Hepatocyte (in vitro differentiated cells): ENCODE results near the gene IKBKE. TPM values are rescaled to one million over a fixed set of nuclear protein-coding genes. Genes with fewer than 3 reads are reported as not detected.

ENCODE experiments used
- DNase-seq: peaks from one replicate; pipeline ENCODE4 v3.0.0-alpha.2; 2016; ENCODE audit warnings: low spot score
- H2AFZ ChIP-seq: fragments of 200-600 bp; sonication (generic); 2 replicates; pipeline ENCODE4 v1.6.0; 2016; ENCODE audit warnings: antibody characterized with exemption, mild to moderate bottlenecking
- H3K27ac ChIP-seq: fragments of 200-600 bp; sonication (generic); 2 replicates; pipeline ENCODE4 v1.5.1; 2016; ENCODE audit warnings: mild to moderate bottlenecking
- H3K27me3 ChIP-seq: fragments of 200-600 bp; sonication (generic); 2 replicates; pipeline ENCODE4 v1.6.1; 2016
- H3K36me3 ChIP-seq: fragments of 200-600 bp; sonication (generic); replicated peaks from 2 replicates; pipeline ENCODE4 v1.5.1; 2016; ENCODE audit warnings: low read depth; ENCODE audit not compliant: insufficient read depth
- H3K4me1 ChIP-seq: fragments of 200-600 bp; sonication (generic); 2 replicates; pipeline ENCODE4 v1.5.1; 2016; ENCODE audit warnings: mild to moderate bottlenecking, moderate library complexity; ENCODE audit not compliant: insufficient read depth
- H3K4me2 ChIP-seq: fragments of 200-600 bp; sonication (generic); 2 replicates; pipeline ENCODE4 v1.6.0; 2016
- H3K4me3 ChIP-seq: fragments of 200-600 bp; sonication (generic); 2 replicates; pipeline ENCODE4 v1.5.1; 2016; ENCODE audit warnings: mild to moderate bottlenecking
- H3K79me2 ChIP-seq: fragments of 200-600 bp; sonication (generic); 2 replicates; pipeline ENCODE4 v1.6.0; 2017; ENCODE audit warnings: mild to moderate bottlenecking
- H3K9me2 ChIP-seq: fragments of 200-600 bp; sonication (generic); replicated peaks from 2 replicates; pipeline ENCODE4 v1.6.0; 2017; ENCODE audit warnings: mild to moderate bottlenecking; ENCODE audit not compliant: insufficient read depth
- H3K9me3 ChIP-seq: fragments of 200-600 bp; sonication (generic); 2 replicates; pipeline ENCODE4 v1.5.1; 2016; ENCODE audit warnings: low read depth, mild to moderate bottlenecking
- H4K20me1 ChIP-seq: fragments of 200-600 bp; sonication (generic); 2 replicates; pipeline ENCODE4 v1.6.0; 2016; ENCODE audit warnings: mild to moderate bottlenecking; ENCODE audit not compliant: insufficient read depth, poor library complexity, severe bottlenecking
- CTCF ChIP-seq: fragments of 200-600 bp; sonication (generic); IDR thresholded peaks from 2 replicates; pipeline ENCODE4 v1.5.1; 2016; ENCODE audit warnings: antibody characterized with exemption, mild to moderate bottlenecking; ENCODE audit not compliant: poor library complexity
- EZH2 ChIP-seq: fragments of 200-600 bp; sonication (generic); IDR thresholded peaks from 2 replicates; pipeline ENCODE4 v1.6.1; 2016; ENCODE audit warnings: antibody characterized with exemption, mild to moderate bottlenecking, borderline replicate concordance
- EZH2phosphoT487 ChIP-seq: fragments of 200-600 bp; sonication (generic); IDR thresholded peaks from one replicate; pipeline ENCODE4 v1.6.1; 2018; ENCODE audit warnings: antibody characterized with exemption, mild to moderate bottlenecking, low read depth, moderate library complexity; ENCODE audit not compliant: unreplicated experiment, severe bottlenecking
- WGBS: methylation state at CpG from one replicate; pipeline ENCODE4 v1.1.6; 2016; ENCODE audit warnings: low lambda C conversion rate; ENCODE audit errors: missing lambda C conversion rate; 5-methylcytosine and 5-hydroxymethylcytosine counted together
- polyA plus RNA-seq: library from polyadenylated mRNA; unstranded; fragments of >200 nt; fragmentation: Nextera tagmentation; extraction: Ambion mirVana; gene quantifications from 2 replicates; pipeline ENCODE4 v1.2.1, GENCODE V29; 2016
- total RNA-seq: library from RNA; depleted of rRNA; stranded (reverse); fragments of >200 nt; gene quantifications from 2 replicates; pipeline ENCODE4 v1.2.3, GENCODE V29; 2014

IKBKE gene
- total and polyA plus RNA-seq, 2 experiments from 2014 or later: 5.9 to 6.4 TPM

DNA sequence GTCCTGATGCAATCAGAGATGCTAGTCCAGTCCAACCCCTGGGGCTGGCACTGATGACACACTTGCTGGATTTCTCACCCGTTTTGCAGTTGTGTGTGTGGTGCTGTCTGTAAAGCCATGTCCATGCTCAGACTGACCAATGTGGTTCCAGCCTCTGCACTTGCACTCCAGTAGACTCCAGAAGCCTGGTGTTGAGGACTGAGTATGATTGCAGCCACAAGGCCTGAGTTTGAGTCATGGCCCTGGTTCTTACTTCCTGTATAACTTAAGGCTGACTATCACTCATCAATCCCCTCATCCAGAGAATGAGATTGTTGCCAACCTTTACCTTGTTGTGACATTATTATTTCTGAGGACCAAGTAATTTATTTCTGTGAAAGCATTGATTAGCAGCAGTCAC lies 34.8 kb upstream of the IKBKE start:
- Histone ChIP-seq H4K20me1 (no peaks in the 10 kb centered on the region), H3K27ac (no peak overlapping the region), H3K9me2 (no peaks in the 10 kb centered on the region), H3K4me2 (no peak overlapping the region), H3K4me3 (no peak overlapping the region), H3K27me3 (no peaks in the 10 kb centered on the region), H3K4me1 (no peaks in the 10 kb centered on the region), H3K79me2 (no peaks in the 10 kb centered on the region), H2AFZ (no peak overlapping the region), H3K36me3 (no peaks in the 10 kb centered on the region), H3K9me3 (no peaks in the 10 kb centered on the region)
- DNase-seq: no peak
- TF ChIP-seq CTCF: no peak
- no peak for TF ChIP-seq EZH2phosphoT487
- TF ChIP-seq EZH2: no peak
- WGBS: 94% methylated on average over 1 of the region's 1 CpG

DNA sequence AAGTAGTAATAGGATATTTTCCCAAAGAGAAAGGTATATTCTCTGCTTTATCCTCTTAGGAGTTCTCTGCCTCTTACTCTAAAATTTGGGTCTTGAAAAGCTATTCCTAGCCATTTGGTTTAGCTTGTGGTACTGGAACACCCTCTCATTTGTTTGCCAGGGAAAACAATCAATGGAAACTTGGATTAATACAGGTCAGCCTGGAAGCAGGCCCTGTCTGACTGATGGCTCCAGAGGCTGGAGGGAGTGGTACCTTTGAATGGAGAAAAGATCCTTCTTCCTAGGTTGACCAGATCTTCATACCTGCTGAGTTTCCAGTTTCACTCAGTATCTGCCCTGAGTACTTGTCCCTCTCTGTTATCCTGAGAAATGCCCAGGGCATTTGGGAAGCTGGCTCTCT lies 31.7 kb upstream of the IKBKE start:
- DNase-seq: no peak
- TF ChIP-seq CTCF: no peak
- no peak for TF ChIP-seq EZH2
- no peak for TF ChIP-seq EZH2phosphoT487
- H3K27me3 ChIP-seq: no peaks in the 10 kb centered on the region

GRCh38 chr1:206439205-206439604 lies 31.1 kb upstream of the IKBKE start:
- Histone ChIP-seq H2AFZ (no peak overlapping the region), H4K20me1 (no peaks in the 10 kb centered on the region), H3K27ac (no peak overlapping the region), H3K4me3 (no peak overlapping the region), H3K4me2 (no peak overlapping the region), H3K79me2 (no peaks in the 10 kb centered on the region), H3K9me2 (no peaks in the 10 kb centered on the region), H3K9me3 (no peaks in the 10 kb centered on the region), H3K36me3 (no peaks in the 10 kb centered on the region), H3K4me1 (no peaks in the 10 kb centered on the region), H3K27me3 (no peaks in the 10 kb centered on the region)
- no peak for DNase-seq
- no peak for TF ChIP-seq CTCF
- TF ChIP-seq EZH2: no peak
- no peak for TF ChIP-seq EZH2phosphoT487
- 61% methylated on average over 2 of the region's 2 CpGs for WGBS

More for the DNA sequence above, 31.7 kb upstream of the IKBKE start:
- H4K20me1 ChIP-seq: no peaks in the 10 kb centered on the region
- no peak overlapping the region for H3K4me2 ChIP-seq
- no peak overlapping the region for H3K27ac ChIP-seq
- H3K79me2 ChIP-seq: no peaks in the 10 kb centered on the region
- H3K9me2 ChIP-seq: no peaks in the 10 kb centered on the region
- no peaks in the 10 kb centered on the region for H3K36me3 ChIP-seq
- H3K9me3 ChIP-seq: no peaks in the 10 kb centered on the region
- no peak overlapping the region for H3K4me3 ChIP-seq
- H3K4me1 ChIP-seq: no peaks in the 10 kb centered on the region
- H2AFZ ChIP-seq: no peak overlapping the region
